Mesenchymal stem cell (in vitro differentiated cells and primary cell): Measurements from ENCODE around the gene PCNX2.
A peak's percentile ranks its signal among the peaks of the same experiment; 100 is the strongest.

Experiments
- DNase-seq: peaks from one replicate; pipeline ENCODE4 v3.0.0-alpha.2; 2013
- H2AFZ ChIP-seq: one replicate; pipeline ENCODE4 v1.6.1; 2013; ENCODE audit warnings: low read depth, mild to moderate bottlenecking, control low read depth, inconsistent platforms, low read length, moderate library complexity
- H2AK5ac ChIP-seq: 2 replicates; pipeline ENCODE4 v1.6.1; 2013; ENCODE audit warnings: low read length, moderate library complexity, mild to moderate bottlenecking, inconsistent platforms; ENCODE audit not compliant: severe bottlenecking
- H2BK120ac ChIP-seq: one replicate; pipeline ENCODE4 v1.6.1; 2013; ENCODE audit warnings: low read depth, mild to moderate bottlenecking, inconsistent platforms, low read length, moderate library complexity
- H2BK12ac ChIP-seq, 2 experiments: one replicate each; pipeline ENCODE4 v1.6.1; 2013; ENCODE audit warnings: inconsistent platforms in 2 of 2, low read length in 2 of 2, mild to moderate bottlenecking in 2 of 2, moderate library complexity in 2 of 2, control low read depth in 1 of 2
- H2BK15ac ChIP-seq: one replicate; pipeline ENCODE4 v1.6.1; 2013; ENCODE audit warnings: mild to moderate bottlenecking, low read depth, inconsistent platforms; ENCODE audit not compliant: poor library complexity, severe bottlenecking
- H2BK5ac ChIP-seq: 2 replicates; pipeline ENCODE4 v1.6.1; 2013; ENCODE audit warnings: low read depth, mild to moderate bottlenecking, low read length, control low read depth, inconsistent platforms; ENCODE audit not compliant: poor library complexity, severe bottlenecking
- H3K14ac ChIP-seq, 2 experiments: one replicate each; pipeline ENCODE4 v1.6.1; 2013; ENCODE audit warnings: inconsistent platforms in 2 of 2, low read length in 2 of 2, control low read depth in 1 of 2, mild to moderate bottlenecking in 1 of 2, moderate library complexity in 1 of 2
- H3K18ac ChIP-seq, 2 experiments: one replicate each; pipeline ENCODE4 v1.6.1; 2013; ENCODE audit warnings: inconsistent platforms in 2 of 2, low read length in 2 of 2, control low read depth in 1 of 2, low read depth in 1 of 2, mild to moderate bottlenecking in 1 of 2
- H3K23ac ChIP-seq, 2 experiments: one replicate each; pipeline ENCODE4 v1.6.1; 2013; ENCODE audit warnings: inconsistent platforms in 2 of 2, low read length in 2 of 2, mild to moderate bottlenecking in 2 of 2, moderate library complexity in 2 of 2, control low read depth in 1 of 2
- H3K27ac ChIP-seq: 2 replicates; pipeline ENCODE4 v1.5.1; 2013; ENCODE audit warnings: mild to moderate bottlenecking, moderate library complexity, low read length, control low read depth, inconsistent platforms; ENCODE audit not compliant: poor library complexity, severe bottlenecking
- H3K27me3 ChIP-seq, 2 experiments: 2 replicates each; pipeline versions ENCODE4 v1.6.1 to v1.7.0; 2013; ENCODE audit warnings: low read length in 2 of 2, mild to moderate bottlenecking in 2 of 2, moderate library complexity in 2 of 2, control low read depth in 1 of 2, inconsistent platforms in 1 of 2; ENCODE audit not compliant: control insufficient read depth in 1 of 2, insufficient read depth in 1 of 2
- H3K36me3 ChIP-seq, 2 experiments: 2 replicates each; pipeline versions ENCODE4 v1.6.1 to v1.7.0; 2013; ENCODE audit warnings: low read length in 2 of 2, control low read depth in 1 of 2, inconsistent platforms in 1 of 2, low read depth in 1 of 2, mild to moderate bottlenecking in 1 of 2; ENCODE audit not compliant: insufficient read depth in 2 of 2, control insufficient read depth in 1 of 2
- H3K4ac ChIP-seq, 2 experiments: one replicate each; pipeline ENCODE4 v1.6.1; 2013; ENCODE audit warnings: inconsistent platforms in 2 of 2, low read length in 2 of 2, mild to moderate bottlenecking in 2 of 2, moderate library complexity in 2 of 2, control low read depth in 1 of 2, low read depth in 1 of 2
- H3K4me1 ChIP-seq: 2 replicates; pipeline ENCODE4 v1.6.1; 2013; ENCODE audit warnings: low read depth, low read length, control low read depth; ENCODE audit not compliant: control insufficient read depth, insufficient read depth
- H3K4me2 ChIP-seq: 2 replicates; pipeline ENCODE4 v1.6.1; 2013; ENCODE audit warnings: low read length, mild to moderate bottlenecking, inconsistent platforms; ENCODE audit not compliant: poor library complexity, severe bottlenecking
- H3K4me3 ChIP-seq, 2 experiments: 2 replicates each; pipeline versions ENCODE4 v1.5.1 to v1.7.0; 2013; ENCODE audit warnings: low read length in 2 of 2, mild to moderate bottlenecking in 2 of 2, control low read depth in 1 of 2, low read depth in 1 of 2; ENCODE audit not compliant: insufficient read depth in 1 of 2
- H3K79me1 ChIP-seq: replicated peaks from 2 replicates; pipeline ENCODE4 v1.6.1; 2013; ENCODE audit warnings: mild to moderate bottlenecking, control low read depth, low read length, inconsistent platforms; ENCODE audit not compliant: poor library complexity, severe bottlenecking
- H3K9ac ChIP-seq: 2 replicates; pipeline ENCODE4 v1.7.0; 2013; ENCODE audit warnings: mild to moderate bottlenecking, low read length, moderate library complexity
- H3K9me3 ChIP-seq: 2 replicates; pipeline ENCODE4 v1.7.0; 2013; ENCODE audit warnings: mild to moderate bottlenecking, low read length; ENCODE audit not compliant: control insufficient read depth
- H4K8ac ChIP-seq: one replicate; pipeline ENCODE4 v1.6.1; 2013; ENCODE audit warnings: inconsistent platforms, mild to moderate bottlenecking, low read length, moderate library complexity
- H4K91ac ChIP-seq: one replicate; pipeline ENCODE4 v1.6.1; 2013; ENCODE audit warnings: mild to moderate bottlenecking, low read length, inconsistent platforms
- WGBS: methylation state at CpG from one replicate; pipeline ENCODE4 v1.1.7; 2013; ENCODE audit warnings: mixed read lengths; 5-methylcytosine and 5-hydroxymethylcytosine counted together

PCNX2 gene

DNA sequence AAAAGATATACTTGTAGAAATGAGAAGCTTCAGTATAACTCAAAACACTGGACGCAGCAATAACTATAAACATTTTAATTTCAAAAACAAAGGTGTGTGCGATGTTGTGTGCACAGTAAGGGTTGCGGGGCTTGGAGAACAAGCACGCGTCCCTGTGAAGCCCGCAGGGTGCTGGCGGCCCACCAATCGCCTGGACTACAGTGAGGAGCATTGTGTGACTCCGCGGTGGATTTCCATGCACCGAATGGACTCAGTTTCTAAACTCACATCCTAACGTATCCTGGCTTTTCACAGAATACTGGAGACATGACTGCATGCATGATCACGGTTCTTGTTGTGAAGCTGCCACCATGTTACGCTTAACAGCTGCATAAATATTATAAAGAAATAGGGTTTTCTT lies 312.1 kb downstream of the PCNX2 start:
- Histone ChIP-seq H2BK5ac (no peak overlapping the region), H3K14ac (no peak overlapping the region), H4K8ac (no peak overlapping the region), H3K9ac (no peak overlapping the region), H3K4me1 (peaks cover 17% of the 10 kb centered on the region), H2BK120ac (no peak overlapping the region), H3K18ac (no peak overlapping the region), H3K23ac (no peak overlapping the region), H3K27ac (no peak overlapping the region), H2BK15ac (no peak overlapping the region), H3K27me3 (no peaks in the 10 kb centered on the region), H3K4me2 (no peak overlapping the region), H3K36me3 (peaks cover 50 to 55% of the 10 kb centered on the region in 2 experiments), H3K79me1 (peaks cover 12% of the 10 kb centered on the region), H2AK5ac (no peak overlapping the region), H3K4ac (no peak overlapping the region), H2AFZ (no peak overlapping the region), H2BK12ac (no peak overlapping the region), H4K91ac (no peak overlapping the region), H3K4me3 (no peak overlapping the region), H3K9me3 (no peaks in the 10 kb centered on the region)
- 98% methylated on average over 13 of the region's 14 CpGs for WGBS
- no peak for DNase-seq

DNA sequence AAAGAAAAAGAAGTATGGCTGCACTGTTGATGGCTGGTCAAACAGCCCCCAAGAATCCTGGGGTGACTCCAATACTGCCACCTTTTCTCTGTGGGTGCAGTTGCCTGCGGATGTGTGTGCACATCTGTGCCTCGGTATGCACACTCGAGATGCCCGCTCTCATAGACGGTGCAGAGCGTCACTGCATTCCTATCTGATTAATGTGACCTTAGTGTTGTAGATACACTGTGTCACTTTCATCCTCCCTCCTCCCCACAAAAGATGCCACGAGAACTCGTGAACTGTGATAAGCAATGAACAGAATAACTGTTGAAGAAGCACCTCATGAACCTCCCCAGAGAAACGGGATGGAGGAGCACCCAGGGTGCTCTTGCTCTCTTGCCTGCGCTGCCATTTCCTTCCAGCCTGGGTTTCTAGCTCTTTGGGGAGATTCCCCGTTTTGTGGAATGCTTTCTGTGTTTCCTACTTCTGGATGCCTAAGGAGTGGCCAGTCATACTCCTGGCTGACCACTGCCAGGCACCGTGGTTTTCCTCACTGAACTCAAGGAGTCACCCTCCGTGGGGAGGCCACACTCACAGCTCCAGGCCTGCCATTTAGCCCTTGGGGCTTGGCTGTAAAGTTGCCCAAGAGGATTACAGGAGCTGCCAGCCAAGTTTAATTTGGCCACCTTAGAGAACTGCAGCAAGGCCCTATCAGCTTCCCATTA lies 313.1 kb downstream of the PCNX2 start:
- Histone ChIP-seq H3K79me1 (peaks cover 9% of the 10 kb centered on the region), H2BK5ac (no peak overlapping the region), H3K36me3 (peaks cover 50 to 53% of the 10 kb centered on the region in 2 experiments), H4K91ac (no peak overlapping the region), H2BK12ac (no peak overlapping the region), H3K9me3 (no peaks in the 10 kb centered on the region), H3K4ac (no peak overlapping the region), H2BK120ac (no peak overlapping the region), H3K23ac (no peak overlapping the region), H2AFZ (no peak overlapping the region), H3K14ac (no peak overlapping the region), H2AK5ac (peak overlapping the region; percentile 47), H3K18ac (no peak overlapping the region), H3K27me3 (no peaks in the 10 kb centered on the region), H3K27ac (peak overlapping the region; percentile 15), H3K4me2 (no peak overlapping the region), H2BK15ac (no peak overlapping the region), H4K8ac (no peak overlapping the region), H3K4me3 (no peak overlapping the region), H3K4me1 (peaks cover 13% of the 10 kb centered on the region), H3K9ac (no peak overlapping the region)
- WGBS = 89% methylated on average over 13 of the region's 13 CpGs
- DNase-seq = peak; percentile 48

DNA sequence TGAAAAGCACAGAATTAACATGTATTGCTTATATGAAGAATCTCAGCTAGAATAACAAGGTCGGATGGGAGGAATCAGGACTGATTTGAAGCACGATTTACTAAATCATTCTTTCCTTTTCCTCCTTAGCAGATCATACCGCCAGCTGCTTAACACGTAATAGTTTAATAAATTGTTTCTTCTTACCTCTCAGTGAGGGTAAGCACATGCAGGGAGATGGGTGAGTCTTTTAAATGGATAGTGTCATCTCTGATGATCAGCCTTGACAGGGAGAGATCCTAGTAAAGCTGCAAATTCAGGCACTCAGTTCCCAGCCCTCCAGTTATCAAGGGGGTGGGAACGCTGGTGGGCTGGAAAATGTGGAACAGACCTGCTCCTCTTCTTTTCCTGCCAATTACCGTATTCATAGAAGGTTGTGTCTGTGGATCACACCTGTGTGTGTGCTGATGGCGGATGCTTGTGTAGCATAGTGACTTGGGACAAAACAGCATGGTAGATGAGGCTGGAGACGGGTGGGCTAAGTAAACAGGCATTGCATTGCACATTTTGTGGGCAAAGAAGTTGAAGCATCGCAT lies 314.5 kb downstream of the PCNX2 start:
- H3K4me3 ChIP-seq = no peak overlapping the region
- H3K27me3 ChIP-seq = no peaks in the 10 kb centered on the region
- H3K4ac ChIP-seq = no peak overlapping the region
- WGBS = 91% methylated on average over 4 of the region's 9 CpGs
- no peak overlapping the region for H3K23ac ChIP-seq
- H2BK5ac ChIP-seq = no peak overlapping the region
- no peaks in the 10 kb centered on the region for H3K9me3 ChIP-seq
- H2AK5ac ChIP-seq = peak overlapping the region; percentile 6
- H3K27ac ChIP-seq = no peak overlapping the region
- DNase-seq = no peak
- H3K79me1 ChIP-seq = peaks cover 6% of the 10 kb centered on the region
- H4K8ac ChIP-seq = no peak overlapping the region
- no peak overlapping the region for H2BK12ac ChIP-seq
- peaks cover 55% of the 10 kb centered on the region in 2 experiments for H3K36me3 ChIP-seq
- no peak overlapping the region for H2BK120ac ChIP-seq
- no peak overlapping the region for H2BK15ac ChIP-seq
- peaks cover 13% of the 10 kb centered on the region for H3K4me1 ChIP-seq
- H4K91ac ChIP-seq = no peak overlapping the region
- H2AFZ ChIP-seq = no peak overlapping the region
- H3K9ac ChIP-seq = no peak overlapping the region
- H3K14ac ChIP-seq = no peak overlapping the region
- H3K4me2 ChIP-seq = no peak overlapping the region
- H3K18ac ChIP-seq = no peak overlapping the region

DNA sequence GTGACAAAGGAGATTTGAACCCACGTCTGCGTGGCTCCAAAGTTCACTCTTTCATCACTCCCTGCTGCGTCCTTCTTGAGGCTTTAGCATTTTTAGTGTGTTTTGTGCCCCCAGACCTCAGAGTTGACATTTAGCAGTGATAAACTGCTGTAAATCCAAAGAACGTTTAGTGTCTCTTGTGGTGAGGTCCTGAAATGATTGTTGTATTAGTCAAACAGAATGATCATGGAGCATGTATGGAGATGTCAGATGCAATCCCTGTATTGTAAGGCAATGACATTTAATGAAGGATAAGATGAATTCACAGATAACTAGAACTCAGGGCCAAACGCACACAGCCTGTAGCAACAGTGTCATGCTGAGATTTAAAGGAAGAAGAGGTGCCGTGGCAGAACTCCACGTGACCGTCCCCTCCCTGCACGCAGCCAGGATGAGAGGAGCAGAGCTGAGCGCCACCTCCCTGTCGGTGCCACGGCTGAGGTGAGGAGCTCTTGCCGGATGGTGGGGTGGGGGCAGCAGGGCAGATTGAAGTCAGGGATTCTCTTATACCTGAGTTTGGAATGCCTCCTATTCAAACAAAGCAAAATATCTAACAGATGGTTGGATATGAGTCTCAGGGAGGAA lies 315.1 kb downstream of the PCNX2 start:
- H3K18ac ChIP-seq = peak overlapping the region in 1 of 2 experiments; percentile 49
- peaks cover 48 to 50% of the 10 kb centered on the region in 2 experiments for H3K36me3 ChIP-seq
- no peak overlapping the region for H3K27ac ChIP-seq
- H3K23ac ChIP-seq = no peak overlapping the region
- no peak overlapping the region for H2BK120ac ChIP-seq
- no peak overlapping the region for H4K8ac ChIP-seq
- H2BK12ac ChIP-seq = no peak overlapping the region
- H3K4me2 ChIP-seq = no peak overlapping the region
- H2BK15ac ChIP-seq = no peak overlapping the region
- peaks cover 13% of the 10 kb centered on the region for H3K4me1 ChIP-seq
- H2AFZ ChIP-seq = no peak overlapping the region
- 73% methylated on average over 13 of the region's 13 CpGs for WGBS
- peak overlapping the region; percentile 24 for H2AK5ac ChIP-seq
- peak; percentile 33 for DNase-seq
- H3K9ac ChIP-seq = no peak overlapping the region
- H3K9me3 ChIP-seq = no peaks in the 10 kb centered on the region
- H3K4me3 ChIP-seq = no peak overlapping the region
- peak overlapping the region; percentile 58 for H4K91ac ChIP-seq
- no peak overlapping the region for H2BK5ac ChIP-seq
- peaks cover 6% of the 10 kb centered on the region for H3K79me1 ChIP-seq
- no peak overlapping the region for H3K4ac ChIP-seq
- peak overlapping the region in 1 of 2 experiments; percentile 61 for H3K14ac ChIP-seq
- no peaks in the 10 kb centered on the region for H3K27me3 ChIP-seq
